Suppressor macrophage (primary cell): ENCODE data around the gene SPEG.

Experiments
- DNase-seq, 4 experiments: peaks; one replicate each; pipeline ENCODE4 v3.0.0-alpha.2; 2020 to 2022

The SPEG gene

GRCh38 chr2:219536967-219537366 lies 102.3 kb downstream of the SPEG start:
- no peak for DNase-seq

GRCh38 chr2:219537657-219538488 lies 103.2 kb downstream of the SPEG start:
- no peak for DNase-seq

- no peak for DNase-seq
Observed at GRCh38 chr2:219538504-219538951, 103.9 kb downstream of the SPEG start.

- DNase-seq = no peak
Observed at GRCh38 chr2:219538956-219539788, 104.5 kb downstream of the SPEG start.

DNA sequence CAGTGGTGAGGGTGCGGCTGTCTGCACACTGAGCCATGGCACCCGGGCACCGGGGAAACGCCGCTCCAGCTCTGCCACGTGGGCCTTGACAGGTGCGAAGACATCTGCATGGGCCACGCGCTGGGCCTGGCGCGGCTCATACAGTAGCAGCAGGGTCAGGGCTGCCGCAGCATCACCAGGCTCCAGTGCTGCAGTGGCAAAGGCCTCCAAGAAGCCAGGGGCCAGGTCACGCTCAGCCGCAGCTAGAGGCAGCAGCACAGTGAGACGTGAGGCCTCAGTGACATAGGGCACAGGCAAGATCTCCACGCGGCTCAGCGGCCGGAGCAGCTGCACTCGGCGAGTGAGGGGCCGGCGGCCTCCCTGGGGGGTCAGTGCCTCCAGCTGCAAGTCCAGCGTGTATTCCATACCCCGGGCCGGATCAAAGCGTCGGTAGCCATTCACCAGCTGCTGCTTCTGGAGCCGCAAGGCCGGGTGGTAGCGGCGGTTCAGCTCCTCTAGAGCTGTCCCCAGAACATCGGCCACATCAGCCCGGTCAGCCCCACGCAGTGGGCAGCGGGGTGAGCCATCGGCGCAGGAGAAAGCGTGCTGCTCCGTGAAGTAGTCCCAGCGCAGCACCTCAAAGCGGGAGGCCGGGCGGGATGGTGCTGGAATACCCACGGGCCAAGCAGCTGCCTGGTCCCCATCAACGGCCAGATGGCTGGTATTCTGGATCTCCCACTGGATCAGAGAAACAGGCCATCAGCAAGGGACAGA lies 105.5 kb downstream of the SPEG start:
- DNase-seq = no peak

DNA sequence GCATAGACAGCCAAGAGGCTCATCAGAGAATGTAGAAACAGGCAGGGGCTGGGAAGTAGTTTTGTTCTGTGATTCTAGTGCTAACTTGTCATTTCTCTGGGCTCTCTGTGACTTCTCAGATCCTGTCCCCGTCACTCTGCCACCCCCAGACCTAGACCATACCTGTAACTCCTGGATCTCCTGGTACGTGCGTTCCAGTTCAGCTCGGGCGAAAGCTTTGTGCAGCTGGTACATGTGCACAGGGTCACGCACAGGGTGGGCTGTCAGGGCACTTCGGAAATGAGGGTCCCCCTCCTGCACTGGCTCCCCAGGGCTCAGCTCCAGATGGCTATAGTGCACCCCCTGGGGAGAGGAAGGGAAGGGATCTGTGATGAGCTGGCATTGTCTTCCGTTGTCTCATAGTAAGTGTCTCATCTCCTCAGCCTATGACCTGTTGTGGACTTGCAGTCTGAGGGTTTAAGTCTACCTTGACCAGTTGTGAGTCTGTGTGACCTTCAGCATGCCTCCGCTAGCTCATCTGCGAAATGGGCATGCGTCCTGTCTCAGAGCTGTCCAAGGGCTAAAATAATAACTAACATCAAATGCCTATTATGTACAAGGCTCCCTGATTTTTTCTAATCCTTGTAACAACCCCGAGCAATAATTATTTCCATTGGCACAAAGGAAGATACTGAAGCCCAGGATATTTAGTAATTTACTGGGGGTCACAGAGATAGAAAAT lies 106.3 kb downstream of the SPEG start:
- no peak for DNase-seq

GRCh38 chr2:219541611-219542180 lies 107.1 kb downstream of the SPEG start:
- DNase-seq = peak; percentile 73 to 86 (median 78)

DNA sequence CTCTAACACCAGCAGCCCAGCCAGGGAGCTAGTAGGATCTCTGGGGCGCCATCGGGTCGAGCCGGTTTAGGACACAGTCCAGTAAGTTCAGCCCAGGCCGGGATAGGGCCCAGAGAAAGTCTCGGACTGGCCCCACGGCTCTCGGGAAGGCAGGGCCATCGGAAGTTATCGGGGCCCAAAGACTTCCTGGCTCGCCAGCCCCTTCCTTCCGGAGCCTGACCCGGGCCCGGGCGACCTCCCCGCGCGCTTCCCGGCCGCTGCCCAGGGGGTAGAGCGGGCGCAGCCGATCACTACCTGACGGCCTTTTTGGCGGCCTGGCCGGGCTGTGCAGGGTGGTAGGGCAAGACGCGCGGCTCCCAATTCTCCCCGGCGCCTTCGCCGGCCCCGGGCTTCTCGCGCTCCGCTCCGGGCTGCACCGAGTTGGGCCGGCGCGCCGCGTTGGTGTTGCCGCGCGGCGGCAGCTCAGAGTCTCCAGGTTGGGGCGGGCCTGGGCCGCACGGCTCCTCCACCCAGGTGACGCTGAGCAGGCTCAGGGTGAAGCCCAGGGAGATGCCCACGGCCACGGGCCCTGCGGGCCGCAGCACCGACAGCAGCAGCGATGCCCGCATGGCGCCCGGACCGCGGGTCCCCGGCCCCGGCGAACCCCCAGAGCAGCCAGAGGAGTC lies 108.4 kb downstream of the SPEG start:
- DNase-seq = peak; percentile 12 to 46 (median 23)

DNA sequence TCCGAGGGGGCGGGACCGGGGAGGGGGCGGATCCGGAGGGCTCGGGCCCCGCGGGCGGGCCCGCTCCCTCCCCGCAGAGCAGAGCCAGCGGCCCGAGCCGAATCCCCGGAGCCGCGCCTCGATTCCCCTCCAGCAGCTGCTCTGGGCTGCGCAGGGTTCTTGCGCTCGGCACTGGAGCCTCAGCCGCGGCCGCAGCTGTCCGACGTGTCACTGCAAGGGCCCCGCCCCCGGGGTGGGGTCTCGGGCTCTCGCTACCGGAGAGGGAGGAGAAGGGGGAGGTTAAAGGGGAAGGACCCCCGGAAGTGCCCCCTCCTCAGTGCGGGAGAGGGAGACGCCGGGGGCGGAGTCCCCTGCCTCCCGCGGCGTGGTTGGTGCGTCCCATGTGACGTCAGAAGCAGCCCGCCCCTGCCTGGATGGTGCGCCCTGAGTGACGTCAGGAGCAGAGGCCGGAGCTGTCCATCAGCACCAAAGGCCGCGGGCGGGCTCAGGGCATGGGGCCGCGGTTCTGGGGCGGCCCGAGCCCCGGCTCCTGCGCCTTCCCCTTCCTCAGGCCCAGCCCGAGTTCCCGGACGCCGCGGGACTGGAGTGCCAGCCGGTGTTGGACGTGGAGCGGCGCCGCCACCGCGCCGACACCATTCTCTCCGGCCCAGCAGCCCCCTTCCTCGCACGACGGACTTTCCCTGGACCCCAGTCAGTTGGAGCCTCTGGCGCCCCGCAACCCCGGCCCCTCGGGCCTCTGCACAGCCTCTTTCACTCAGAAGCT lies 109.1 kb downstream of the SPEG start, which contains the start of the genes CHPF and TMEM198:
CHPF (minus strand) TSS at position 214 of the 763 bp plus-strand sequence. CDS start 271 bp downstream, outside the sequence.
TMEM198 (plus strand) TSS at position 433 of the 763 bp plus-strand sequence. CDS start 700 bp downstream, outside the sequence.
- peak; percentile 94 to 96 (median 96) for DNase-seq

DNA sequence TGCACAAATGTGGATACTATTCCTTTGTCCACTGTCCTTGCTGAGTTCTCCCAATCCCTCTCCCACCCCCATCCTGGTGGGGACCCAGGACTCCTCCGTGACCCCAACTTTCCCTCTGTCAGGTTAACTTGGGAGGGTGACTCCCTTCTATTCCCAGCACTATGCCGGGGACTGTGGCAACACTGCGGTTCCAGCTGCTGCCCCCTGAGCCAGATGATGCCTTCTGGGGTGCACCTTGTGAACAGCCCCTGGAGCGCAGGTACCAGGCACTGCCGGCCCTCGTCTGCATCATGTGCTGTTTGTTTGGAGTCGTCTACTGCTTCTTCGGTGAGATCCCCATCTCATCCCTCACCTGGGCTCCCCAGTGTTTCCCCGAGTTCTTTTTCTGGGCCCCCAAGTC lies 109.9 kb downstream of the SPEG start:
- no peak for DNase-seq

DNA sequence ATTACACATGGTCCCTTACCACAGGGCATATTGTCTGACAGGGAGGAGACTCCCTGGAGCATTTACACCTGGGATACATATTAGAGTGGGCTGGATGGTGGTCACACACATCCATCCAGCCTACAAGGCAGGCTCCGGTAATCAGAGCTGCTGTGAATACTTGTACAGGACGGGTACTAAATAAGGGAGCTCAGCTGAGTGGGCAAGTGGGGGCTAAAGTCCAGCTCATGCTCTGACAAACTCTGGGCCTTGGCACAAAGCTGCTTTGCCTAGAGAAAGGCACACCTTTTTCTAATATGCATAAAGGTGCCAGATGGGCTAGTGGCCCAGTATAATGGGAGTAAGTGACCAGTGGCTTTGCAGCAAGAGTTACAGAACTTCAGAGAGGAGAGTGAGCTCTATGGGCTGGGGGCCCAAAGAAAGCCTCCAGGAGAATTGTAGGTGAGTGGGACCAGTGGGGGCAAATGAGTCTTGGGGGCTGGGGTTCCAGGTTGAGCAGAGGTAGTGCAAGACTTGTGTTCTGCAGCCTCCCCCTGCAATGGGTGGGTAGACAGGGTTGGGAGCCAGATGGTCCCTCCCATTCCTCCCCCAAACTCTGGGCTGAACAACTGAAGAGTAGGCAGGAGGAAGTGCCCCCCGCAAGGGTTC lies 110.8 kb downstream of the SPEG start:
- no peak for DNase-seq

GRCh38 chr2:219545943-219546352 lies 111.3 kb downstream of the SPEG start:
- DNase-seq = no peak

GRCh38 chr2:219547621-219548020 lies 113.0 kb downstream of the SPEG start:
- no peak for DNase-seq
